PC-9 (cell line): ENCODE data around the gene DCAF12. TPM values are rescaled to one million over a fixed set of nuclear protein-coding genes. Genes with fewer than 3 reads are reported as not detected.

Source experiments
- BruUV-seq: library from RNA; stranded (reverse); fragments of 400-500 nt; replicated peaks from 2 replicates; lab custom pipeline; 2021; lab: Mats Ljungman, UMichigan
- CTCF ChIA-PET: fragments of 300-600 bp; sonication (Branson Sonifier 250); formaldehyde crosslinking; loops from one replicate; lab custom pipeline; 2022; ENCODE audit warnings: antibody characterized with exemption; lab: Charles Lee
- POLR2A ChIA-PET: fragments of 300-600 bp; sonication (Branson Sonifier 250); formaldehyde crosslinking; loops from one replicate; lab custom pipeline; 2022; ENCODE audit warnings: antibody characterized with exemption; ENCODE audit not compliant: unreplicated experiment; lab: Charles Lee
- DNase-seq, 2 experiments: peaks; one replicate each; pipeline versions ENCODE4 v3.0.0 to v3.0.0-alpha.2; 2015 to 2022; ENCODE audit warnings: mixed read lengths in 1 of 2
- H2AFZ ChIP-seq: fragments of 200-600 bp; sonication (generic); 2 replicates; pipeline ENCODE4 v1.8.1; 2017; ENCODE audit warnings: antibody characterized with exemption
- H3F3A ChIP-seq: fragments of 200-600 bp; sonication (generic); 2 replicates; pipeline ENCODE4 v1.8.1; 2017; ENCODE audit warnings: antibody characterized with exemption, mild to moderate bottlenecking, low read depth; ENCODE audit not compliant: insufficient read depth
- H3K27ac ChIP-seq: fragments of 200-600 bp; sonication (generic); 2 replicates; pipeline ENCODE4 v1.6.1; 2016; ENCODE audit warnings: mixed run types
- H3K27me3 ChIP-seq: fragments of 200-600 bp; sonication (generic); 2 replicates; pipeline ENCODE4 v1.6.1; 2016; ENCODE audit warnings: low read depth, mixed run types; ENCODE audit not compliant: insufficient read depth
- H3K36me3 ChIP-seq: fragments of 200-600 bp; sonication (generic); 2 replicates; pipeline ENCODE4 v1.6.1; 2016; ENCODE audit warnings: low read depth, mixed run types
- H3K4me1 ChIP-seq: fragments of 200-600 bp; sonication (generic); replicated peaks from 2 replicates; pipeline ENCODE4 v1.6.1; 2016; ENCODE audit warnings: mixed run types; ENCODE audit not compliant: insufficient read depth
- H3K4me2 ChIP-seq: fragments of 200-600 bp; sonication (generic); 2 replicates; pipeline ENCODE4 v1.6.1; 2017; ENCODE audit warnings: mixed run types
- H3K4me3 ChIP-seq: fragments of 200-600 bp; sonication (generic); 2 replicates; pipeline ENCODE4 v1.6.1; 2016; ENCODE audit warnings: mixed run types
- H3K79me2 ChIP-seq: fragments of 200-600 bp; sonication (generic); 2 replicates; pipeline ENCODE4 v1.6.1; 2017; ENCODE audit warnings: low read depth, mixed run types
- H3K9me2 ChIP-seq: fragments of 200-600 bp; sonication (generic); 2 replicates; pipeline ENCODE4 v1.8.1; 2017; ENCODE audit warnings: mild to moderate bottlenecking; ENCODE audit not compliant: insufficient read depth
- H3K9me3 ChIP-seq: fragments of 200-600 bp; sonication (generic); 2 replicates; pipeline ENCODE4 v1.8.1; 2016; ENCODE audit warnings: low read depth; ENCODE audit not compliant: insufficient read depth
- H4K20me1 ChIP-seq: fragments of 200-600 bp; sonication (generic); 2 replicates; pipeline ENCODE4 v1.8.1; 2017; ENCODE audit not compliant: insufficient read depth
- EZH2 ChIP-seq: fragments of 200-600 bp; sonication (generic); IDR thresholded peaks from 2 replicates; pipeline ENCODE4 v1.8.0; 2017; ENCODE audit warnings: antibody characterized with exemption, low read depth
- intact Hi-C: fragments of 100-400 bp; cut with micrococcal nuclease; formaldehyde crosslinking; loops from one replicate; pipeline ENCODE4 v1.10.0; 2022; ENCODE audit not compliant: unreplicated experiment
- total RNA-seq: library from RNA; stranded (reverse); gene quantifications from 2 replicates; pipeline ENCODE4 v1.2.3, GENCODE V29; 2021
- TF ChIP-seq, protein P1 (sequence below): fragments of 200-600 bp; sonication (generic); conservative IDR thresholded peaks from 2 replicates; pipeline ENCODE4 v1.6.1; 2017; ENCODE audit warnings: mixed run types, antibody characterized with exemption, mild to moderate bottlenecking, moderate library complexity

The DCAF12 gene
- total RNA-seq, 1 experiment from 2014 or later = 23.4 TPM

DNA sequence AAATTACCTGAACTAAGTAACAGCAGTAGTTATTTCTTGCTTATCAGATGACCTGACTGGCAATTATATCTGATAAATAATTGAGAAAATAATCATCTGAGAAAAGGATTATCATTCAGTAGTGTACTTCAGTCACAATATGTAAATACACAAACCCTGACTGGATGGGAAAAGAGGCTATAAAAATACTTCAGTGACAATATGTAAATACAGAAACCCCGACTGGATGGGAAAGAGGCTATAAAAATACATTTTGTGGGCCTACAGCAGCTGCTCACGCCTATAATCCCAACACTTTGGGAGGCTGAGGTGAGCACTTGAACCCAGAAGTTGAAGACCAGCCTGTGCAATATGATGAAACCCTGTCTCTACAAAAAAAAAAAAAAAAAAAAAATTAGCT, 88.9 kb downstream of the DCAF12 start:
- H3K36me3 ChIP-seq = peaks cover 3% of the 10 kb centered on the region; the same call in 1 of the 2 replicates
- peaks cover 15% of the 10 kb centered on the region for H4K20me1 ChIP-seq
- no peaks in the 10 kb centered on the region for H3K9me3 ChIP-seq
- peaks cover 57% of the 10 kb centered on the region for H3K79me2 ChIP-seq
- H3F3A ChIP-seq = no peaks in the 10 kb centered on the region; the same call in 1 of the 2 replicates
- intact Hi-C loops = no loop called here
- ChIA-PET POLR2A (no interaction called here), CTCF (interaction anchor here (0.7 kb wide), 1 partner anchor 37 kb away, joined by 10 read pairs; no protein-coding TSS in a partner anchor)
- H3K27me3 ChIP-seq = no peaks in the 10 kb centered on the region
- no TSS peak for BruUV-seq
- TF ChIP-seq, protein P1, sequence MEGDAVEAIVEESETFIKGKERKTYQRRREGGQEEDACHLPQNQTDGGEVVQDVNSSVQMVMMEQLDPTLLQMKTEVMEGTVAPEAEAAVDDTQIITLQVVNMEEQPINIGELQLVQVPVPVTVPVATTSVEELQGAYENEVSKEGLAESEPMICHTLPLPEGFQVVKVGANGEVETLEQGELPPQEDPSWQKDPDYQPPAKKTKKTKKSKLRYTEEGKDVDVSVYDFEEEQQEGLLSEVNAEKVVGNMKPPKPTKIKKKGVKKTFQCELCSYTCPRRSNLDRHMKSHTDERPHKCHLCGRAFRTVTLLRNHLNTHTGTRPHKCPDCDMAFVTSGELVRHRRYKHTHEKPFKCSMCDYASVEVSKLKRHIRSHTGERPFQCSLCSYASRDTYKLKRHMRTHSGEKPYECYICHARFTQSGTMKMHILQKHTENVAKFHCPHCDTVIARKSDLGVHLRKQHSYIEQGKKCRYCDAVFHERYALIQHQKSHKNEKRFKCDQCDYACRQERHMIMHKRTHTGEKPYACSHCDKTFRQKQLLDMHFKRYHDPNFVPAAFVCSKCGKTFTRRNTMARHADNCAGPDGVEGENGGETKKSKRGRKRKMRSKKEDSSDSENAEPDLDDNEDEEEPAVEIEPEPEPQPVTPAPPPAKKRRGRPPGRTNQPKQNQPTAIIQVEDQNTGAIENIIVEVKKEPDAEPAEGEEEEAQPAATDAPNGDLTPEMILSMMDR = no peak
- no peak for TF ChIP-seq EZH2
- no peak overlapping the region for H3K27ac ChIP-seq
- no peaks in the 10 kb centered on the region for H3K4me1 ChIP-seq
- no peak overlapping the region for H3K4me3 ChIP-seq
- H2AFZ ChIP-seq = no peak overlapping the region
- DNase-seq = no peak
- no peak overlapping the region for H3K4me2 ChIP-seq
- H3K9me2 ChIP-seq = no peaks in the 10 kb centered on the region

DNA sequence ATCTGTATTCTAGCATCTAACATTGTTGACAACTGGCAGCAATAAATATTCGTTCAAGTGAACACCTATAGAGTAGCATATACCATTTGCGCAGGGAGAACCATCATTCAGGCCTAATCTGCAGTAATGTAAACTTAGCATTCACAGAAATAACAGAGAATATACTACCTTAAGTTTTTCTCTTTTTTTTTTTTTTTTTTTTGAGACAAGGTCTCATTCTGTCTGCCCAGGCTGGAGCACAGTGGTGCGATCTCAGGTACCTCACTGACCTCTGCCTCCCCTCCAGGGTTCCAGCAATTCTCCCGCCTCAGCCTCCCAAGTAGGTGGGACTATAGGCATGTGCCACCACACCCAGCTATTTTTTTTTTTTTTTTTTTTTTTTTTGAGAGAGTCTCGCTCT, 89.9 kb downstream of the DCAF12 start:
- Histone ChIP-seq H3F3A (no peaks in the 10 kb centered on the region; the same call in 1 of the 2 replicates), H3K27ac (no peak overlapping the region), H2AFZ (no peak overlapping the region), H4K20me1 (peaks cover 13% of the 10 kb centered on the region; the same call in 1 of the 2 replicates), H3K79me2 (peaks cover 57% of the 10 kb centered on the region), H3K4me3 (no peak overlapping the region), H3K9me2 (no peaks in the 10 kb centered on the region), H3K4me2 (no peak overlapping the region), H3K36me3 (peaks cover 3% of the 10 kb centered on the region; the same call in 1 of the 2 replicates), H3K27me3 (no peaks in the 10 kb centered on the region), H3K9me3 (no peaks in the 10 kb centered on the region), H3K4me1 (no peaks in the 10 kb centered on the region)
- ChIA-PET POLR2A (no interaction called here), CTCF (interaction anchor here (0.6 kb wide), 2 partner anchors 37 to 106 kb away, joined by 3 read pairs; no protein-coding TSS in a partner anchor)
- intact Hi-C loops = no loop called here
- no TSS peak for BruUV-seq
- DNase-seq = no peak
- TF ChIP-seq, protein P1 = no peak
- no peak for TF ChIP-seq EZH2

Other genes starting within 250 kb of the DCAF12 start
- 21.2 and 27.6 TPM in 2 replicates for gene UBAP2, start 77.8 kb downstream of the DCAF12 start, total RNA-seq
- gene UBAP1, start 52.3 kb upstream of the DCAF12 start, total RNA-seq = 23.7 and 33.8 TPM in 2 replicates
- 4.5 and 6.9 TPM in 2 replicates for gene KIF24, start 202.6 kb upstream of the DCAF12 start, total RNA-seq
- 31.3 and 33.8 TPM in 2 replicates for gene NUDT2, start 202.9 kb upstream of the DCAF12 start, total RNA-seq